Airway epithelial cell (primary cell): ENCODE measurements around the gene NTN4. TPM values are rescaled to one million over a fixed set of nuclear protein-coding genes. Genes with fewer than 3 reads are reported as not detected.

Experiments used
- total RNA-seq: library from RNA; depleted of rRNA; stranded (reverse); fragments of >200 nt; gene quantifications from 2 replicates; pipeline ENCODE4 v1.2.3, GENCODE V29; 2015

NTN4 gene
- 13.1 and 16.9 TPM in 2 replicates for total RNA-seq

DNA sequence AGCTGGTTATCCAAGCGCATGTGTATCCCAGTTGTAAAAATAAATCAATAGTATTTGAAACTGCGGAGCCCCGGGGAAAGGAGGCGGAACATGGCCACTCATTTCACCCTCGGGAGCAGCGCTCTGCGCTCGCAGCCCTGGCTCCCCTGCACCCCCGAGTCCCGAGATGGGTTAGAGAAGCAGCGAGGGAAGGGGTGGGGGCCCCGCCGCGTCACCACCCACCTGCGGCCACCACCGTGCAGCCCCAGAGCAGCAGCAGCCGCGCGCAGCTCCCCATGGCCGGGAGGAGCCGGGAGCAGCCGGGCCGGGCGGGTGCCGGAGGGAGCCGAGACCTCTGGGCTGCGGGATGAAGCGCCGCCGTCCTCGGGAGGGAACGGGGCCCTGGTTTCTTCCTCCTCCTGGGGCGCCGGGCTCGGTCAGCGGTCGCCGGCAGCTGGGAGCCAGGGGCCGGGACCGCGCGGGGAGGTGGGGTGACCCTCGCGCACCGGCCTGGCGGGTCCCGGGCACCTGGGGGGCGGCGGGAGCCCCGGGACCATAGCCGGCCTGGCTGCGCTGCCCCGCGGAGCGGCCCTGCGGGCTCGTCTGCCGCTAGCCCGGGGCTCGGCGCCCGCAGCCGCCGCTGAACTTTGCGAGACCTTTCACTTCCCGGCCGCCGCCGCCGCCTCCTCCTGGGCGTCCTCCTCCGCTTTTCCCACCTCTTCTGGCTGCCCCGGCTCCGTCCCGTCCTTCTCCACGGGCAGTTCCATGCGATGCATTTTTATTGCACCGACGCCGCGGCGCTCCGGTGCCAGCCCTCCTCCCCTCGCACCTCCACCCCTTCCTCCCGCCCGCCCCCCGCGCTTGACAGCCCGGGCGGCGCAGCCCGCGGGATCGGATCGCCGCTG lies at the start of gene NTN4:
Gene NTN4 (minus strand): TSS at position 732 of the 884 bp plus-strand sequence. CDS start 455 bp downstream, at position 277.

Other genes starting within 250 kb of the NTN4 start
- 0.14 TPM in 1 of 2 replicates, not detected in the other for gene USP44, start 239.3 kb downstream of the NTN4 start, total RNA-seq
- gene SNRPF, start 68.2 kb upstream of the NTN4 start, total RNA-seq, result 26.1 and 27.5 TPM in 2 replicates
- not detected in 2 replicates for gene CCDC38, start 151.8 kb upstream of the NTN4 start, total RNA-seq
- 0.07 TPM in 1 of 2 replicates, not detected in the other for gene AMDHD1, start 152.6 kb upstream of the NTN4 start, total RNA-seq
- gene HAL, start 205.6 kb upstream of the NTN4 start, total RNA-seq, result under 0.01 TPM in 1 of 2 replicates, not detected in the other
- 190 and 191 TPM in 2 replicates for gene LTA4H, start 244.8 kb upstream of the NTN4 start, total RNA-seq